ENCODE measurements around the gene PSMA7.

Gene PSMA7

GRCh38 chr20:62141397-62142251 is 1.6 kb downstream of the PSMA7 start:
- peak overlapping the region; percentile 72 for H3K4me3 ChIP-seq (ENCODE audit: low read length)
- TF ChIP-seq CTCF (IDR thresholded peaks at IDR 0.05; ENCODE audit: insufficient read depth, low read depth, low read length, missing control alignments) = peak; percentile 56
- peak; percentile 70 for DNase-seq (ENCODE audit: low read depth)

GRCh38 chr20:62141043-62141396 is 2.2 kb downstream of the PSMA7 start:
- H3K4me3 ChIP-seq (ENCODE audit: low read length) = no peak overlapping the region
- DNase-seq (ENCODE audit: low read depth) = no peak

GRCh38 chr20:62139636-62140035 is 3.6 kb downstream of the PSMA7 start:
- no peak for DNase-seq (ENCODE audit: low read depth)
- H3K4me3 ChIP-seq (ENCODE audit: low read length) = no peak overlapping the region
- no peak for TF ChIP-seq CTCF (IDR thresholded peaks at IDR 0.05; ENCODE audit: insufficient read depth, low read depth, low read length, missing control alignments)

More at GRCh38 chr20:62141043-62141396, 2.2 kb downstream of the PSMA7 start:
- TF ChIP-seq CTCF (IDR thresholded peaks at IDR 0.05; ENCODE audit: insufficient read depth, low read depth, low read length, missing control alignments) = no peak

GRCh38 chr20:62138912-62139311 is 4.3 kb downstream of the PSMA7 start:
- TF ChIP-seq CTCF (IDR thresholded peaks at IDR 0.05; ENCODE audit: insufficient read depth, low read depth, low read length, missing control alignments) = no peak
- no peak overlapping the region for H3K4me3 ChIP-seq (ENCODE audit: low read length)
- no peak for DNase-seq (ENCODE audit: low read depth)

GRCh38 chr20:62138204-62138543 is 5.0 kb downstream of the PSMA7 start:
- no peak for DNase-seq (ENCODE audit: low read depth)

GRCh38 chr20:62137478-62138203 is 5.6 kb downstream of the PSMA7 start:
- no peak overlapping the region for H3K4me3 ChIP-seq (ENCODE audit: low read length)
- no peak for TF ChIP-seq CTCF (IDR thresholded peaks at IDR 0.05; ENCODE audit: insufficient read depth, low read depth, low read length, missing control alignments)
- no peak for DNase-seq (ENCODE audit: low read depth)

More at GRCh38 chr20:62138204-62138543, 5.0 kb downstream of the PSMA7 start:
- no peak overlapping the region for H3K4me3 ChIP-seq (ENCODE audit: low read length)
- TF ChIP-seq CTCF (IDR thresholded peaks at IDR 0.05; ENCODE audit: insufficient read depth, low read depth, low read length, missing control alignments) = no peak

Data from epithelial cell of esophagus (primary cell).